Gastrocnemius medialis (tissue), 4 donors: Measurements from ENCODE around the gene NSDHL. TPM values are rescaled to one million over a fixed set of nuclear protein-coding genes. Genes with fewer than 3 reads are reported as not detected.

ENCODE experiments used
- ATAC-seq, 2 donors: fragments of 150-250 bp; one replicate each; pipeline ENCODE4 v1.9.1; 2016
- DNase-seq, 2 donors: peaks; one replicate each; pipeline ENCODE4 v3.0.0-alpha.2; 2019
- H3K27ac ChIP-seq, 4 donors: fragments of 200-600 bp; sonication (generic); 1 replicate in 1 of 4; 2 replicates in 3 of 4; pipeline ENCODE4 v1.5.1; 2016 to 2018; ENCODE audit warnings: mild to moderate bottlenecking in 2 of 4, moderate library complexity in 1 of 4
- H3K27me3 ChIP-seq, 3 donors: fragments of 200-600 bp; sonication (generic) in 2 of 3; 1 replicate in 1 of 3; 2 replicates in 2 of 3; pipeline versions ENCODE4 v1.5.1 to v1.6.0; 2016 to 2019; ENCODE audit warnings: mild to moderate bottlenecking in 1 of 3, moderate library complexity in 1 of 3
- H3K36me3 ChIP-seq, 2 donors: fragments of 200-600 bp; sonication (generic) in 1 of 2; one replicate each; pipeline ENCODE4 v1.5.1; 2017 to 2018
- H3K4me1 ChIP-seq, 2 donors: fragments of 200-600 bp; sonication (generic) in 1 of 2; one replicate each; pipeline ENCODE4 v1.5.1; 2016 to 2017; ENCODE audit warnings: mild to moderate bottlenecking in 2 of 2
- H3K4me3 ChIP-seq, 4 donors: fragments of 200-600 bp; sonication (generic) in 3 of 4; 1 replicate in 1 of 4; 2 replicates in 3 of 4; pipeline ENCODE4 v1.5.1; 2016 to 2019; ENCODE audit warnings: mild to moderate bottlenecking in 2 of 4
- H3K9me3 ChIP-seq, 3 donors: fragments of 200-600 bp; sonication (generic) in 2 of 3; 1 replicate in 1 of 3; 2 replicates in 2 of 3; pipeline ENCODE4 v1.5.1; 2016 to 2019
- CTCF ChIP-seq, 5 experiments: fragments of 450-650 bp in 3 of 5; fragments of 200-600 bp in 2 of 5; sonication (generic) in 2 of 5; IDR thresholded peaks in 4 of 5; conservative IDR thresholded peaks in 1 of 5; 1 replicate in 4 of 5; 2 replicates in 1 of 5; pipeline ENCODE4 v1.5.1; 2016 to 2019; ENCODE audit warnings: antibody characterized with exemption in 5 of 5, mild to moderate bottlenecking in 3 of 5, moderate library complexity in 3 of 5
- POLR2A ChIP-seq, 2 donors: fragments of 450-650 bp; IDR thresholded peaks; one replicate each; pipeline ENCODE4 v1.6.1; 2017; ENCODE audit warnings: antibody characterized with exemption in 2 of 2, mild to moderate bottlenecking in 2 of 2, moderate library complexity in 2 of 2
- in situ Hi-C, 4 donors: fragments of 200-750 bp; cut with MboI; loops; one replicate each; pipeline versions ENCODE4 v1.15.0 to v1.8.0; 2017; ENCODE audit warnings: low sequenced_read_pairs in 4 of 4
- intact Hi-C: fragments of 100-400 bp; cut with DNase I; formaldehyde crosslinking; loops from one replicate; pipeline ENCODE4 v1.15.1; 2023; ENCODE audit warnings: low total_unique reads
- total RNA-seq, 4 donors: library from RNA; depleted of rRNA; stranded (reverse); fragments of >200 nt; gene quantifications; one replicate each; pipeline versions ENCODE4 v1.1.0 to v1.2.3, GENCODE V29; 2016

NSDHL gene
- total RNA-seq, 4 donors from 2014 or later = 4.6 to 8.8 (median 6.2) TPM

- TF ChIP-seq POLR2A (IDR thresholded peaks at IDR 0.05) (no peak), CTCF (IDR thresholded peaks at IDR 0.05 in 4 of 5, conservative IDR thresholded peaks at IDR 0.05 in 1 of 5) (no peak)
- H3K4me3 ChIP-seq = no peak overlapping the region
- no peak overlapping the region for H3K27ac ChIP-seq
- DNase-seq = no peak
- H3K9me3 ChIP-seq = no peaks in the 10 kb centered on the region
- intact Hi-C loops (loop anchor here (10.0 kb wide), 1 partner anchor 1064 kb away; no protein-coding TSS in a partner anchor), in situ Hi-C loops (loop anchor here in 1 of 4 donors (25.0 kb wide), 1 partner anchor 1057 kb away; no protein-coding TSS in a partner anchor)
- no peaks in the 10 kb centered on the region for H3K27me3 ChIP-seq
- no peaks in the 10 kb centered on the region for H3K4me1 ChIP-seq
- no peak for ATAC-seq
- no peaks in the 10 kb centered on the region for H3K36me3 ChIP-seq
Observed at GRCh38 chrX:152819266-152819665, 11.6 kb upstream of the NSDHL start.

- ATAC-seq = no peak
- no peaks in the 10 kb centered on the region for H3K27me3 ChIP-seq
- no peak overlapping the region for H3K27ac ChIP-seq
- no peaks in the 10 kb centered on the region for H3K9me3 ChIP-seq
- no peak for TF ChIP-seq CTCF (IDR thresholded peaks at IDR 0.05 in 4 of 5, conservative IDR thresholded peaks at IDR 0.05 in 1 of 5)
- no peak for TF ChIP-seq POLR2A (IDR thresholded peaks at IDR 0.05)
- intact Hi-C loops = loop anchor here (10.0 kb wide), 1 partner anchor 1065 kb away; no protein-coding TSS in a partner anchor
- no peaks in the 10 kb centered on the region for H3K36me3 ChIP-seq
- no peak overlapping the region for H3K4me3 ChIP-seq
- DNase-seq = no peak
- no peaks in the 10 kb centered on the region for H3K4me1 ChIP-seq
- in situ Hi-C loops = loop anchor here in 1 of 4 donors (25.0 kb wide), 1 partner anchor 1057 kb away; no protein-coding TSS in a partner anchor
Observed at GRCh38 chrX:152819732-152820131, 11.1 kb upstream of the NSDHL start.

GRCh38 chrX:152821145-152821765 is 9.6 kb upstream of the NSDHL start:
- TF ChIP-seq POLR2A (IDR thresholded peaks at IDR 0.05) (no peak), CTCF (IDR thresholded peaks at IDR 0.05 in 4 of 5, conservative IDR thresholded peaks at IDR 0.05 in 1 of 5) (peak in 2 of 5 experiments; percentile 29 to 50)
- H3K4me1 ChIP-seq = no peaks in the 10 kb centered on the region
- no peaks in the 10 kb centered on the region for H3K9me3 ChIP-seq
- DNase-seq (no peak), ATAC-seq (no peak)
- no peak overlapping the region for H3K27ac ChIP-seq
- no peaks in the 10 kb centered on the region for H3K27me3 ChIP-seq
- H3K36me3 ChIP-seq = no peaks in the 10 kb centered on the region
- intact Hi-C loops (no loop called here), in situ Hi-C loops (loop anchor here in 1 of 4 donors (25.0 kb wide), 1 partner anchor 1059 kb away; no protein-coding TSS in a partner anchor)
- no peak overlapping the region for H3K4me3 ChIP-seq

- H3K9me3 ChIP-seq = no peaks in the 10 kb centered on the region
- no peak for DNase-seq
- in situ Hi-C loops (loop anchor here in 1 of 4 donors (25.0 kb wide), 1 partner anchor 1060 kb away; no protein-coding TSS in a partner anchor), intact Hi-C loops (no loop called here)
- no peaks in the 10 kb centered on the region for H3K27me3 ChIP-seq
- H3K36me3 ChIP-seq = peaks cover 0 to 5% of the 10 kb centered on the region in 2 donors
- no peak overlapping the region for H3K27ac ChIP-seq
- no peak overlapping the region for H3K4me3 ChIP-seq
- no peak for TF ChIP-seq POLR2A (IDR thresholded peaks at IDR 0.05)
- no peak for TF ChIP-seq CTCF (IDR thresholded peaks at IDR 0.05 in 4 of 5, conservative IDR thresholded peaks at IDR 0.05 in 1 of 5)
- ATAC-seq = no peak
- H3K4me1 ChIP-seq = no peaks in the 10 kb centered on the region
Observed at GRCh38 chrX:152822383-152823086, 8.3 kb upstream of the NSDHL start.
